ENCODE measurements around the gene ERN1.

ERN1 gene

GRCh38 chr17:64081802-64082799 is 47.8 kb downstream of the ERN1 start (continued):
- peak; percentile 96 for TF ChIP-seq BCL6B (tag by site-specific recombination; IDR thresholded peaks at IDR 0.05)
- no peak for TF ChIP-seq ZNF777 (tag by site-specific recombination; IDR thresholded peaks at IDR 0.05; ENCODE audit: borderline replicate concordance)
- TF ChIP-seq ZNF626 (tag by site-specific recombination; IDR thresholded peaks at IDR 0.05), result no peak

DNA sequence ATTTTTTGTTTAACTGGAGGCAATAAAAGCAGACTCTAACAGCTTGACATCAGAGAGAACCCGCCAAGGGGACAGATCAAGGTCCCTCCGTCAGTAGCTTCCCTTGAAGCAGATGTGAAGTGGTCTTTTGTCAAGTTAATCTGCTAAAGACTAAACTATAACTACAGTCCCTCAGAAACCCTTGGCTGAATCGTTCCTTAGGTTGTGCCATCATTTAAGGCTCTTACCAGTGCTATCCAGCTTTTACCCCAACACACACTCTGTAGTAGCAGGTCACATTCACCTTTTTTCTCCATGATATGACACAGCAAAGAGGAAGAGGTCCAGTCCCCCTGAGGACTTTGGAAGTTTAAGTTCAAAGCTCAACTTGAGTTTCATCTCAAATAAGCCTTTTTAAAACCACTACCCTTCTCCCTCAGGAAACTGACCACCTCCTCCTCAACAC is 49.7 kb downstream of the ERN1 start:
- Histone ChIP-seq H3K36me3 (ENCODE audit: control insufficient read depth in 2 of 2, insufficient read depth in 1 of 2, low read length in 2 of 2) (peaks cover 0 to 3% of the 10 kb centered on the region in 2 experiments; a peak in 1 of 3 replicates), H3K4me3 (ENCODE audit: low read depth, low read length) (no peak overlapping the region), H3K4me1 (ENCODE audit: control insufficient read depth, insufficient read depth, low read length) (peaks cover 28% of the 10 kb centered on the region), H3K9me3 (ENCODE audit: control insufficient read depth, insufficient read depth, low read depth, low read length) (no peaks in the 10 kb centered on the region), H3K27ac (ENCODE audit: extremely low read depth, low read depth, low read length) (no peak overlapping the region)
- CTCF ChIA-PET, result interaction anchor here (0.6 to 2.8 kb wide), 4 partner anchors 16 to 94 kb away, joined by 3 to 22 read pairs (median 6); no protein-coding TSS in a partner anchor
- POLR2A ChIA-PET, result interaction anchor here (0.9 kb wide), 1 partner anchor 53 kb away, joined by 3 read pairs; no protein-coding TSS in a partner anchor
- no peak for TF ChIP-seq ZNF146 (tag by site-specific recombination; IDR thresholded peaks at IDR 0.05)
- TF ChIP-seq KLF9 (tag by site-specific recombination; IDR thresholded peaks at IDR 0.05; ENCODE audit: low read depth), result no peak
- no peak for TF ChIP-seq ZIC2 (tag by site-specific recombination; IDR thresholded peaks at IDR 0.05)
- TF ChIP-seq HOXC10 (CRISPR knock-in tag; IDR thresholded peaks at IDR 0.05), result no peak
- no peak for TF ChIP-seq ZBTB21 (tag by site-specific recombination; IDR thresholded peaks at IDR 0.05)
- no peak for TF ChIP-seq ZSCAN30 (tag by site-specific recombination; IDR thresholded peaks at IDR 0.05)
- TF ChIP-seq RBAK (tag by site-specific recombination; IDR thresholded peaks at IDR 0.05), result no peak
- TF ChIP-seq ZNF561 (tag by site-specific recombination; IDR thresholded peaks at IDR 0.05; ENCODE audit: borderline replicate concordance), result no peak
- TF ChIP-seq, protein P1, sequence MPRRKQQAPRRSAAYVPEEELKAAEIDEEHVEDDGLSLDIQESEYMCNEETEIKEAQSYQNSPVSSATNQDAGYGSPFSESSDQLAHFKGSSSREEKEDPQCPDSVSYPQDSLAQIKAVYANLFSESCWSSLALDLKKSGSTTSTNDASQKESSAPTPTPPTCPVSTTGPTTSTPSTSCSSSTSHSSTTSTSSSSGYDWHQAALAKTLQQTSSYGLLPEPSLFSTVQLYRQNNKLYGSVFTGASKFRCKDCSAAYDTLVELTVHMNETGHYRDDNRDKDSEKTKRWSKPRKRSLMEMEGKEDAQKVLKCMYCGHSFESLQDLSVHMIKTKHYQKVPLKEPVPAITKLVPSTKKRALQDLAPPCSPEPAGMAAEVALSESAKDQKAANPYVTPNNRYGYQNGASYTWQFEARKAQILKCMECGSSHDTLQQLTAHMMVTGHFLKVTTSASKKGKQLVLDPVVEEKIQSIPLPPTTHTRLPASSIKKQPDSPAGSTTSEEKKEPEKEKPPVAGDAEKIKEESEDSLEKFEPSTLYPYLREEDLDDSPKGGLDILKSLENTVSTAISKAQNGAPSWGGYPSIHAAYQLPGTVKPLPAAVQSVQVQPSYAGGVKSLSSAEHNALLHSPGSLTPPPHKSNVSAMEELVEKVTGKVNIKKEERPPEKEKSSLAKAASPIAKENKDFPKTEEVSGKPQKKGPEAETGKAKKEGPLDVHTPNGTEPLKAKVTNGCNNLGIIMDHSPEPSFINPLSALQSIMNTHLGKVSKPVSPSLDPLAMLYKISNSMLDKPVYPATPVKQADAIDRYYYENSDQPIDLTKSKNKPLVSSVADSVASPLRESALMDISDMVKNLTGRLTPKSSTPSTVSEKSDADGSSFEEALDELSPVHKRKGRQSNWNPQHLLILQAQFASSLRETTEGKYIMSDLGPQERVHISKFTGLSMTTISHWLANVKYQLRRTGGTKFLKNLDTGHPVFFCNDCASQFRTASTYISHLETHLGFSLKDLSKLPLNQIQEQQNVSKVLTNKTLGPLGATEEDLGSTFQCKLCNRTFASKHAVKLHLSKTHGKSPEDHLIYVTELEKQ (tag by site-specific recombination; IDR thresholded peaks at IDR 0.05; ENCODE audit: borderline replicate concordance), result no peak
- TF ChIP-seq SP7 (tag by site-specific recombination; IDR thresholded peaks at IDR 0.05), result no peak
- TF ChIP-seq MEIS1 (CRISPR knock-in tag; IDR thresholded peaks at IDR 0.05; ENCODE audit: borderline replicate concordance), result no peak
- TF ChIP-seq ZNF529 (tag by site-specific recombination; IDR thresholded peaks at IDR 0.05; ENCODE audit: insufficient replicate concordance), result no peak
- TF ChIP-seq ZFP37 (tag by site-specific recombination; IDR thresholded peaks at IDR 0.05), result no peak
- no peak for TF ChIP-seq ZNF133 (tag by site-specific recombination; IDR thresholded peaks at IDR 0.05)
- TF ChIP-seq ZNF560 (tag by site-specific recombination; IDR thresholded peaks at IDR 0.05; ENCODE audit: borderline replicate concordance), result no peak
- TF ChIP-seq, protein P2, sequence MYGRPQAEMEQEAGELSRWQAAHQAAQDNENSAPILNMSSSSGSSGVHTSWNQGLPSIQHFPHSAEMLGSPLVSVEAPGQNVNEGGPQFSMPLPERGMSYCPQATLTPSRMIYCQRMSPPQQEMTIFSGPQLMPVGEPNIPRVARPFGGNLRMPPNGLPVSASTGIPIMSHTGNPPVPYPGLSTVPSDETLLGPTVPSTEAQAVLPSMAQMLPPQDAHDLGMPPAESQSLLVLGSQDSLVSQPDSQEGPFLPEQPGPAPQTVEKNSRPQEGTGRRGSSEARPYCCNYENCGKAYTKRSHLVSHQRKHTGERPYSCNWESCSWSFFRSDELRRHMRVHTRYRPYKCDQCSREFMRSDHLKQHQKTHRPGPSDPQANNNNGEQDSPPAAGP (tag by site-specific recombination; IDR thresholded peaks at IDR 0.05), result no peak

Measured in HEK293 (cell line).